B cell (primary cell): ENCODE results near the gene MAP4K2. TPM values are rescaled to one million over a fixed set of nuclear protein-coding genes. Genes with fewer than 3 reads are reported as not detected.

Experiments
- ATAC-seq: fragments of 200-7000 bp; cut with Tn5 transposase; one replicate; pipeline ENCODE4 v1.10.0; 2021; ENCODE audit warnings: low read depth, mild to moderate bottlenecking, moderate number of reproducible peaks, moderate library complexity
- CTCF ChIA-PET: fragments of 350-600 bp; sonication (Branson Sonifier 250); formaldehyde crosslinking; loops from one replicate; lab custom pipeline; 2021; ENCODE audit warnings: antibody characterized with exemption, inconsistent platforms; lab: Charles Lee
- POLR2A ChIA-PET: fragments of 350-600 bp; sonication (Branson Sonifier 250); formaldehyde crosslinking; loops from one replicate; lab custom pipeline; 2021; ENCODE audit warnings: antibody characterized with exemption; lab: Charles Lee
- DNase-seq: peaks from one replicate; pipeline ENCODE4 v3.0.0; 2013
- H2AFZ ChIP-seq: 2 replicates; pipeline ENCODE4 v1.6.1; 2012; ENCODE audit warnings: mild to moderate bottlenecking, low read depth, low read length; ENCODE audit not compliant: insufficient read depth, poor library complexity, severe bottlenecking
- H3K27ac ChIP-seq, 2 donors: 1 replicate in 1 of 2; 2 replicates in 1 of 2; pipeline ENCODE4 v1.5.1; 2012 to 2013; ENCODE audit warnings: low read length in 2 of 2, mild to moderate bottlenecking in 2 of 2, moderate library complexity in 1 of 2
- H3K27me3 ChIP-seq, 4 experiments: fragments of 200-600 bp in 1 of 4; sonication (generic) in 1 of 4; replicated peaks in 1 of 4; 1 replicate in 2 of 4; 2 replicates in 2 of 4; pipeline versions ENCODE4 v1.6.1 to v1.7.0; 2013 to 2016; ENCODE audit warnings: low read length in 3 of 4, mild to moderate bottlenecking in 2 of 4, mixed read lengths in 1 of 4, moderate library complexity in 1 of 4; ENCODE audit not compliant: insufficient read depth in 4 of 4, control insufficient read depth in 3 of 4; ENCODE audit errors: control extremely low read depth in 1 of 4
- H3K36me3 ChIP-seq, 2 experiments: replicated peaks in 1 of 2; 1 replicate in 1 of 2; 2 replicates in 1 of 2; pipeline versions ENCODE4 v1.6.1 to v1.7.1; 2013; ENCODE audit warnings: low read length in 1 of 2; ENCODE audit not compliant: insufficient read depth in 2 of 2, control insufficient read depth in 1 of 2; ENCODE audit errors: control extremely low read depth in 1 of 2, extremely low read depth in 1 of 2
- H3K4me1 ChIP-seq, 2 donors: fragments of 200-600 bp in 1 of 2; sonication (generic) in 1 of 2; 1 replicate in 1 of 2; 2 replicates in 1 of 2; pipeline versions ENCODE4 v1.5.1 to v1.6.1; 2013 to 2017; ENCODE audit warnings: low read length in 2 of 2; ENCODE audit not compliant: control insufficient read depth in 2 of 2, insufficient read depth in 2 of 2
- H3K4me2 ChIP-seq: replicated peaks from 2 replicates; pipeline ENCODE3; 2012; ENCODE audit warnings: mild to moderate bottlenecking, low read depth, low read length; ENCODE audit not compliant: poor library complexity, severe bottlenecking
- H3K4me3 ChIP-seq, 5 experiments: fragments of 200-600 bp in 1 of 5; sonication (generic) in 1 of 5; 1 replicate in 3 of 5; 2 replicates in 2 of 5; pipeline versions ENCODE4 v1.5.1 to v1.7.0; 2011 to 2016; ENCODE audit warnings: low read length in 4 of 5, mild to moderate bottlenecking in 4 of 5, low read depth in 2 of 5, control low read depth in 1 of 5, moderate library complexity in 1 of 5; ENCODE audit not compliant: insufficient read depth in 1 of 5; ENCODE audit errors: control extremely low read depth in 1 of 5, extremely low read depth in 1 of 5
- H3K79me2 ChIP-seq: fragments of 200-600 bp; sonication (generic); one replicate; pipeline ENCODE4 v1.6.0; 2016; ENCODE audit warnings: low read length; ENCODE audit not compliant: control insufficient read depth, insufficient read depth
- H3K9ac ChIP-seq: fragments of 200-600 bp; sonication (generic); 2 replicates; pipeline ENCODE4 v1.6.1; 2017; ENCODE audit warnings: mild to moderate bottlenecking, low read length, moderate library complexity
- H3K9me3 ChIP-seq, 3 donors: one replicate each; pipeline versions ENCODE4 v1.6.1 to v1.7.1; 2013; ENCODE audit warnings: low read length in 2 of 3; ENCODE audit not compliant: control insufficient read depth in 2 of 3, insufficient read depth in 1 of 3; ENCODE audit errors: control extremely low read depth in 1 of 3
- H4K20me1 ChIP-seq: 2 replicates; pipeline ENCODE4 v1.6.0; 2012; ENCODE audit warnings: mild to moderate bottlenecking, low read length; ENCODE audit not compliant: insufficient read depth, control insufficient read depth, poor library complexity, severe bottlenecking
- H3K27ac Mint-ChIP-seq: one replicate; pipeline ENCODE4 v1.8.0; 2021; ENCODE audit warnings: mixed read lengths
- H3K27me3 Mint-ChIP-seq: one replicate; pipeline ENCODE4 v1.8.0; 2021; ENCODE audit warnings: mixed read lengths
- H3K4me1 Mint-ChIP-seq: one replicate; pipeline ENCODE4 v1.8.0; 2021; ENCODE audit warnings: mixed read lengths
- H3K4me3 Mint-ChIP-seq: one replicate; pipeline ENCODE4 v1.8.0; 2021; ENCODE audit warnings: mixed read lengths
- H3K9me3 Mint-ChIP-seq: one replicate; pipeline ENCODE4 v1.8.0; 2022; ENCODE audit warnings: mixed read lengths; ENCODE audit not compliant: insufficient read depth
- EZH2 ChIP-seq: IDR thresholded peaks from 2 replicates; pipeline ENCODE4 v1.6.1; 2012; ENCODE audit warnings: borderline replicate concordance, low read depth, mild to moderate bottlenecking, moderate library complexity, low read length; ENCODE audit not compliant: insufficient read depth, poor library complexity, severe bottlenecking
- whole genome bisulfite sequencing: methylation state at CpG from one replicate; pipeline ENCODE4 v1.1.5; 2013; ENCODE audit warnings: missing lambda C conversion rate; ENCODE audit not compliant: insufficient coverage; 5-methylcytosine and 5-hydroxymethylcytosine counted together
- intact Hi-C: fragments of 100-400 bp; cut with micrococcal nuclease; formaldehyde crosslinking; loops from one replicate; pipeline ENCODE4 v1.10.0; 2022
- polyA plus RNA-seq: library from polyadenylated mRNA; depleted of rRNA; stranded (reverse); fragments of >200 nt; gene quantifications from 2 replicates; pipeline ENCODE4 v1.2.3, GENCODE V29; 2012
- total RNA-seq, 2 donors: library from RNA; stranded (reverse); fragments of 120-200 nt in 1 of 2; gene quantifications; 1 replicate in 1 of 2; 2 replicates in 1 of 2; pipeline versions ENCODE4 v1.2.3 to v1.2.4, GENCODE V29; 2013 to 2022
- TF ChIP-seq, protein P1 (sequence below): fragments of 200-600 bp; IDR thresholded peaks from one replicate; pipeline ENCODE4 v1.8.0; 2022; ENCODE audit warnings: antibody characterized with exemption, mild to moderate bottlenecking

The MAP4K2 gene
- total and polyA plus RNA-seq, 2 donors (not counting 1 experiment from before 2014, with no cell fraction given) = 118 to 163 TPM

DNA sequence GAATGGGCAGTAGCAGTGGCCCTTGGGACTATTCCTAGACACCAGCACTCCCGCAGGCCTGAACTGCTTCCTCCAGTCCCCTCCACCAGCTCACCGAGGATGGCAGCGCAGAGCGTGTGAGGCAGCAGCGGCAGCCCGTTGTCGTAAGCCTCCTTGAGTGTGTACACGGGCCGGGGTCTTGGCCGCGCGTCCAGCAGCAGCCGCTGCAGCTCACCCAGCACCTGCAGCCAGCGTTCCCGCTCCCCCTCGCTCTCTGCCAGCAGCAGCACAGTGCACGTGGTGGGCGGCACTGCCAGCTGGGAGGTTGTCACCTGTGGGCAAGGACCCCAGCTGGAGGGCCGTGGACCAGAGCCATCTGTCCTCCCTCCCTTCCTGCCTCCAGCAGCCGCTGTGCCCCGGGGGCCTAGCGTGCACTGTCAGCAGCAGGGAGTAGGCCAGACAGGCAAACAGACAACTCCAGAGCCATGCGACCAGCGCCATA, 28.4 kb upstream of the MAP4K2 start:
- peaks cover 2% of the 10 kb centered on the region for H3K4me1 Mint-ChIP-seq
- WGBS = 95% methylated on average over 22 of the region's 24 CpGs
- Histone ChIP-seq H3K9me3 (no peaks in the 10 kb centered on the region), H4K20me1 (no peaks in the 10 kb centered on the region), H3K4me2 (no peak overlapping the region), H3K4me1 (no peaks in the 10 kb centered on the region), H3K27me3 (no peaks in the 10 kb centered on the region), H3K36me3 (peaks cover 0 to 11% of the 10 kb centered on the region in 2 experiments), H3K4me3 (no peak overlapping the region), H3K79me2 (no peaks in the 10 kb centered on the region), H2AFZ (no peak overlapping the region), H3K27ac (no peak overlapping the region), H3K9ac (no peak overlapping the region)
- no peaks in the 10 kb centered on the region for H3K9me3 Mint-ChIP-seq
- no peak for DNase-seq
- intact Hi-C loops = no loop called here
- ChIA-PET POLR2A (no interaction called here), CTCF (interaction anchor here (1.0 kb wide), 1 partner anchor 13 kb away, joined by 3 read pairs; the partner anchor contains the start of gene CDC42BPG)
- no peak overlapping the region for H3K4me3 Mint-ChIP-seq
- no peak for ATAC-seq
- TF ChIP-seq, protein P1, sequence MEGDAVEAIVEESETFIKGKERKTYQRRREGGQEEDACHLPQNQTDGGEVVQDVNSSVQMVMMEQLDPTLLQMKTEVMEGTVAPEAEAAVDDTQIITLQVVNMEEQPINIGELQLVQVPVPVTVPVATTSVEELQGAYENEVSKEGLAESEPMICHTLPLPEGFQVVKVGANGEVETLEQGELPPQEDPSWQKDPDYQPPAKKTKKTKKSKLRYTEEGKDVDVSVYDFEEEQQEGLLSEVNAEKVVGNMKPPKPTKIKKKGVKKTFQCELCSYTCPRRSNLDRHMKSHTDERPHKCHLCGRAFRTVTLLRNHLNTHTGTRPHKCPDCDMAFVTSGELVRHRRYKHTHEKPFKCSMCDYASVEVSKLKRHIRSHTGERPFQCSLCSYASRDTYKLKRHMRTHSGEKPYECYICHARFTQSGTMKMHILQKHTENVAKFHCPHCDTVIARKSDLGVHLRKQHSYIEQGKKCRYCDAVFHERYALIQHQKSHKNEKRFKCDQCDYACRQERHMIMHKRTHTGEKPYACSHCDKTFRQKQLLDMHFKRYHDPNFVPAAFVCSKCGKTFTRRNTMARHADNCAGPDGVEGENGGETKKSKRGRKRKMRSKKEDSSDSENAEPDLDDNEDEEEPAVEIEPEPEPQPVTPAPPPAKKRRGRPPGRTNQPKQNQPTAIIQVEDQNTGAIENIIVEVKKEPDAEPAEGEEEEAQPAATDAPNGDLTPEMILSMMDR = no peak
- TF ChIP-seq EZH2 = no peak
- H3K27ac Mint-ChIP-seq = no peak overlapping the region
- H3K27me3 Mint-ChIP-seq = no peaks in the 10 kb centered on the region

DNA sequence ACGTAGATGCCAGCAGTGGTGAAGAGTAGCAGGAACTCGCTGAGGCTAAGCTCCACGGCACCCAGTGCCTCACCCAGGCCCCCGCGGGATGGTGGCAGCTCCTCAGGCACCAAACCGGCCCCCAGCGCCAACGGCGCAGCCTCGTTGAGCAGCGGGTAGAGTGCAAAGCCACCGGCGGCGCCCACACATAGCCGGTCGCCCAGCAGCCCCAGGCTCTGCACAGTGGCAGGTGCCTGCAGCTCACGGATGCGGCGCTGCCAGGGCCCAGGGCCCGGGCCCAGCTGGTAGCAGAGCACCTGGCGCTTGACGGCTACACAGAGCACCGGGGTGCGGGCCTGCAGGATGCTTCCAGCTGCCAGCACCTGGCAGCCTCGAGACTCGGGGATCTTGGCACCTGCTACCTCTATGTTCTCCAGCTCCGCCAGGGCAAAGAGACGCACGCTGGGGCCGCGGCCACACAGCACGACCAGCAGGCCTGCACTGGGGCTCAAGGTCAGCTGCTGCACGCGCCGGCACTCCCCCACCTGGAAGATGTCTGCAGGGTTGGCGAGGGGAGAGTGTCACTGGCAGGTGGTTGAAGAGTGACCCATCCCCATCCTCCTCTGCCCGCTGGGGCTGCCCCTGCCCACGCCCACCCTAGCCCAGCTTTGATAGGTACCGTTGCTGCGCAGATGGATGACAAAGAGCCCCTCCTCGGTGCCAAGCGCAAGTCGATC, 26.7 kb upstream of the MAP4K2 start:
- no peak for DNase-seq
- Histone ChIP-seq H3K27ac (no peak overlapping the region), H3K9ac (no peak overlapping the region), H4K20me1 (no peaks in the 10 kb centered on the region), H3K9me3 (no peaks in the 10 kb centered on the region), H3K4me1 (no peaks in the 10 kb centered on the region), H3K36me3 (peaks cover 0 to 11% of the 10 kb centered on the region in 2 experiments), H3K79me2 (no peaks in the 10 kb centered on the region), H3K4me2 (no peak overlapping the region), H3K27me3 (no peaks in the 10 kb centered on the region), H2AFZ (no peak overlapping the region), H3K4me3 (no peak overlapping the region)
- no peak for ATAC-seq
- CTCF ChIA-PET = interaction anchor here (1.2 kb wide), 1 partner anchor 64 kb away, joined by 3 read pairs; no protein-coding TSS in a partner anchor
- peaks cover 2% of the 10 kb centered on the region for H3K4me1 Mint-ChIP-seq
- no peaks in the 10 kb centered on the region for H3K9me3 Mint-ChIP-seq
- no peaks in the 10 kb centered on the region for H3K27me3 Mint-ChIP-seq
- H3K4me3 Mint-ChIP-seq = no peak overlapping the region
- WGBS = 94% methylated on average over 39 of the region's 43 CpGs
- POLR2A ChIA-PET = no interaction called here
- intact Hi-C loops = no loop called here
- no peak overlapping the region for H3K27ac Mint-ChIP-seq
- TF ChIP-seq, protein P1 = no peak
- no peak for TF ChIP-seq EZH2
